Measurements from ENCODE around the gene SLMAP.

The SLMAP gene

DNA sequence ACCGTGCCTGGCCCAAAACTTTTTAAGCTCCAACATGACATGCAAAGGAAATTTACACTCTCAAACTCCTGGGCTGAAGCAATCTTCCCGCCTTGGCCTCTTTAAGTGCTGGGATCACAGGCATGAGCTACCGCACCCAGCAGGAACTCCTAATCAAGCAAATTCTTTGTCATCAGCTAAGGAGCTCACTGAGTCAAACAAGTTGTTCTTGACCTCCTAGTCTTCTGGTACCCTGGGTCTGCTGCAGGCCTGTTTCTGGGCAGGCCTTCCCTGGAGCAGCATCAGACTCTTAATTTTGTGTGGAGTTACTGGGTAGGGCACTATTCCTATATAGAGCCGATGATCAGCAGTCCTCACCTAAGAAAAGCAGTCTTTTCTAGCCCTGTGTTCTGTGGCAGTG lies 183.7 kb downstream of the SLMAP start:
- Histone ChIP-seq H3K9ac (no peak overlapping the region), H4K20me1 (ENCODE audit: insufficient read depth) (no peaks in the 10 kb centered on the region), H3K36me3 (ENCODE audit: insufficient read depth) (no peaks in the 10 kb centered on the region), H3K79me2 (ENCODE audit: insufficient read depth, low read depth) (no peaks in the 10 kb centered on the region), H3K27me3 (ENCODE audit: insufficient read depth, low read depth) (no peaks in the 10 kb centered on the region), H2AFZ (ENCODE audit: low read depth) (no peak overlapping the region), H3K27ac (no peak overlapping the region), H3K4me2 (no peak overlapping the region), H3K4me3 (IDR thresholded peaks at IDR 0.05; ENCODE audit: insufficient read depth, low read depth, low read length) (no peak overlapping the region), H3K4me1 (ENCODE audit: low read depth, poor library complexity, severe bottlenecking) (no peaks in the 10 kb centered on the region)
- TF ChIP-seq, protein P1, sequence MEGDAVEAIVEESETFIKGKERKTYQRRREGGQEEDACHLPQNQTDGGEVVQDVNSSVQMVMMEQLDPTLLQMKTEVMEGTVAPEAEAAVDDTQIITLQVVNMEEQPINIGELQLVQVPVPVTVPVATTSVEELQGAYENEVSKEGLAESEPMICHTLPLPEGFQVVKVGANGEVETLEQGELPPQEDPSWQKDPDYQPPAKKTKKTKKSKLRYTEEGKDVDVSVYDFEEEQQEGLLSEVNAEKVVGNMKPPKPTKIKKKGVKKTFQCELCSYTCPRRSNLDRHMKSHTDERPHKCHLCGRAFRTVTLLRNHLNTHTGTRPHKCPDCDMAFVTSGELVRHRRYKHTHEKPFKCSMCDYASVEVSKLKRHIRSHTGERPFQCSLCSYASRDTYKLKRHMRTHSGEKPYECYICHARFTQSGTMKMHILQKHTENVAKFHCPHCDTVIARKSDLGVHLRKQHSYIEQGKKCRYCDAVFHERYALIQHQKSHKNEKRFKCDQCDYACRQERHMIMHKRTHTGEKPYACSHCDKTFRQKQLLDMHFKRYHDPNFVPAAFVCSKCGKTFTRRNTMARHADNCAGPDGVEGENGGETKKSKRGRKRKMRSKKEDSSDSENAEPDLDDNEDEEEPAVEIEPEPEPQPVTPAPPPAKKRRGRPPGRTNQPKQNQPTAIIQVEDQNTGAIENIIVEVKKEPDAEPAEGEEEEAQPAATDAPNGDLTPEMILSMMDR (conservative IDR thresholded peaks at IDR 0.05; ENCODE audit: low read depth, low read length): no peak

DNA sequence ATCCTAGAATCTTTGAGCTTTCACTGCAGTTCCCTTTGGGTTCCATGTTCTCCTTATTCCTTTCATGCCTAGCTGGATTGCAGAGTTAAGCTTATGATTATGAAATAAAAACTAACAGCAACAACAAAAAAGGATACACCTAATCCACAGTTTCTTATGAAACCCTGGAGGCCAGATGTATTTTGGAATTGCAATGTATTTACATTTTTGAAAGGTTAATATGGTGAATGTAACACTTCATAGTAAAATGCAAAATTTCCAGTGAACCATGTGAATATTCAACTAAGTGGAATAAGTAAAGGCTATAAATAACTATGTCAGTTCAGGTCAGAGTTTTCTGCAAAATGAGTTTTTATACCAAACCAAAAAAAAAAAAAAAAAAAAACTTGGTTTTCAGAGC lies 186.3 kb downstream of the SLMAP start:
- Histone ChIP-seq H3K4me3 (IDR thresholded peaks at IDR 0.05; ENCODE audit: insufficient read depth, low read depth, low read length) (no peak overlapping the region), H3K27ac (no peak overlapping the region), H3K4me1 (ENCODE audit: low read depth, poor library complexity, severe bottlenecking) (no peaks in the 10 kb centered on the region), H3K79me2 (ENCODE audit: insufficient read depth, low read depth) (no peaks in the 10 kb centered on the region), H2AFZ (ENCODE audit: low read depth) (no peak overlapping the region), H4K20me1 (ENCODE audit: insufficient read depth) (no peaks in the 10 kb centered on the region), H3K36me3 (ENCODE audit: insufficient read depth) (no peaks in the 10 kb centered on the region), H3K4me2 (no peak overlapping the region), H3K9ac (no peak overlapping the region), H3K27me3 (ENCODE audit: insufficient read depth, low read depth) (no peaks in the 10 kb centered on the region)
- TF ChIP-seq, protein P1 (conservative IDR thresholded peaks at IDR 0.05; ENCODE audit: low read depth, low read length): no peak

DNA sequence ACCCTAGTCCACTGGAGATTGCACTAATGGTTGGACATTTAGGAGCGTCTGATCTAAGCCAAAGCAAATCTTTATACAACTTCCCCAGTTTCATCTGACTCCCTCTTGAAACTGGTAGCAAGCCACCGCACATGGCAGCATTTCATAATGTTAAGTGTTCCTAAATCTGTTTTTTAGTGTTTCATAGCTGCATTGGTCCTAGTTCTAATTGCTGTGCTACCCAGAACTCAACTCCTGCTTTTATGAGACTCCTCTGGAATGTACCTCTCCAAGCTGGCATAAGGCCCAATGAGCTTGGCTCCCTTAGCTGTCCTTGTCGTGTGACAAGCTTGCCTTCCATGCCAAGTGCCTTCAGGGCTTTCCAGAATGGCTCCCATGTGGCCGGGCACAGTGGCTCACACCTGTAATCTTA lies 186.8 kb downstream of the SLMAP start:
- H3K27ac ChIP-seq: no peak overlapping the region

DNA sequence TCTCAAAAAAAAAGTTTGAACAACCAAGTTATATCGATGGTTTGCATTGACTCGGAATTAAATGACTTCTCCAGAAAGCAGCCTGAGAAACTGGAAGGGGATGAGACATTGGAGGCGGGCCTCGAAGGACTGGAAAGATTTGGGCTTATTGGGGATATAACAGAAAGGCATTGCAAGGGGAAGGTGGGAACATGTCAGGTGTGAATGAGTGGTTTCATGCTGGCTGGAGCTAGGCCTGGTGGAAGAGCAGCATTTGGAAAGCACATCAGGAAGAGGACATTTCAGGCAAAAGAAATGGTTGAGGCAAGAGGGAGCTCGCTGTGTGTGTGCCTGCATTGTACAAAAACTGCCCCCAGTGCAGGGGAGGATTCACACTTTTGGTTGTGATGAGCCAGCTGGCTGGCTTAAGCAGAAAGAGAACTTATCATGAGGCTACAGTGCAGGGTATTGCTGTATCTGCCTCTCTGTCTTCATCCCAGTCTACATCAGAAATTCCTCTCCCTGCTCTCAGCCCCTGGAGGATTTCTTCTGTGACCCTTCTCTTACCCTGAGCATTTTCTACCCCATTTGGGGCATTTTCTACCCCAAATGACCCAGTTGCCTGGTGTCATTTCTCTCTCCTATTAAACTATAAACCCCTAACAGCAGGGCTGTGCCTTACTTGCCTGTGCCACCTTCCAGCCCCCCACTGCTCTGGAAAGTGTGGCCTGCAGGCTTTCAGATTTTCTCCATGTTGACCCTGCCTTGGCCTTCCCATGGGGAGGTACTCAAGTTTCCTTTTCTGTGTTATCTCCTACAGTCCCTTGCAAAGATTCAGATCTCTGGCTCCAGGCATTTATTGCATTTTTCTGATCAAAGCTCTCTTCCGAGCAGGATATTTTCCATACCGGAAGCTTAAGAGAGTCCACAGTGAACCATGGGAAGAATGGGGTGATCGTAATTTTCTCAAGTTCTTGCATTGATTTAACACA lies 187.7 kb downstream of the SLMAP start:
- no peaks in the 10 kb centered on the region for H3K4me1 ChIP-seq (ENCODE audit: low read depth, poor library complexity, severe bottlenecking)
- no peak overlapping the region for H3K9ac ChIP-seq
- H3K36me3 ChIP-seq (ENCODE audit: insufficient read depth): no peaks in the 10 kb centered on the region
- no peak overlapping the region for H3K27ac ChIP-seq
- no peak overlapping the region for H2AFZ ChIP-seq (ENCODE audit: low read depth)
- TF ChIP-seq, protein P1 (conservative IDR thresholded peaks at IDR 0.05; ENCODE audit: low read depth, low read length): no peak
- H4K20me1 ChIP-seq (ENCODE audit: insufficient read depth): no peaks in the 10 kb centered on the region
- H3K79me2 ChIP-seq (ENCODE audit: insufficient read depth, low read depth): no peaks in the 10 kb centered on the region
- no peak overlapping the region for H3K4me3 ChIP-seq (IDR thresholded peaks at IDR 0.05; ENCODE audit: insufficient read depth, low read depth, low read length)
- no peak overlapping the region for H3K4me2 ChIP-seq
- no peaks in the 10 kb centered on the region for H3K27me3 ChIP-seq (ENCODE audit: insufficient read depth, low read depth)

More for the DNA sequence above, 186.8 kb downstream of the SLMAP start:
- H3K4me1 ChIP-seq (ENCODE audit: low read depth, poor library complexity, severe bottlenecking): no peaks in the 10 kb centered on the region
- no peak overlapping the region for H2AFZ ChIP-seq (ENCODE audit: low read depth)
- no peaks in the 10 kb centered on the region for H3K36me3 ChIP-seq (ENCODE audit: insufficient read depth)
- no peaks in the 10 kb centered on the region for H3K79me2 ChIP-seq (ENCODE audit: insufficient read depth, low read depth)
- TF ChIP-seq, protein P1 (conservative IDR thresholded peaks at IDR 0.05; ENCODE audit: low read depth, low read length): no peak
- H3K4me2 ChIP-seq: no peak overlapping the region
- H3K9ac ChIP-seq: no peak overlapping the region
- no peaks in the 10 kb centered on the region for H4K20me1 ChIP-seq (ENCODE audit: insufficient read depth)
- H3K27me3 ChIP-seq (ENCODE audit: insufficient read depth, low read depth): no peaks in the 10 kb centered on the region
- no peak overlapping the region for H3K4me3 ChIP-seq (IDR thresholded peaks at IDR 0.05; ENCODE audit: insufficient read depth, low read depth, low read length)

Measured in KMS-11 (cell line).